B cell (primary cell): ENCODE results near the gene ZBTB4. TPM values are rescaled to one million over a fixed set of nuclear protein-coding genes. Genes with fewer than 3 reads are reported as not detected.

Experiments used
- ATAC-seq: fragments of 200-7000 bp; cut with Tn5 transposase; one replicate; pipeline ENCODE4 v1.10.0; 2021; ENCODE audit warnings: low read depth, mild to moderate bottlenecking, moderate number of reproducible peaks, moderate library complexity
- CTCF ChIA-PET: fragments of 350-600 bp; sonication (Branson Sonifier 250); formaldehyde crosslinking; loops from one replicate; lab custom pipeline; 2021; ENCODE audit warnings: antibody characterized with exemption, inconsistent platforms; lab: Charles Lee
- POLR2A ChIA-PET: fragments of 350-600 bp; sonication (Branson Sonifier 250); formaldehyde crosslinking; loops from one replicate; lab custom pipeline; 2021; ENCODE audit warnings: antibody characterized with exemption; lab: Charles Lee
- DNase-seq: peaks from one replicate; pipeline ENCODE4 v3.0.0; 2013
- H2AFZ ChIP-seq: 2 replicates; pipeline ENCODE4 v1.6.1; 2012; ENCODE audit warnings: mild to moderate bottlenecking, low read depth, low read length; ENCODE audit not compliant: insufficient read depth, poor library complexity, severe bottlenecking
- H3K27ac ChIP-seq, 2 donors: 1 replicate in 1 of 2; 2 replicates in 1 of 2; pipeline ENCODE4 v1.5.1; 2012 to 2013; ENCODE audit warnings: low read length in 2 of 2, mild to moderate bottlenecking in 2 of 2, moderate library complexity in 1 of 2
- H3K27me3 ChIP-seq, 4 experiments: fragments of 200-600 bp in 1 of 4; sonication (generic) in 1 of 4; replicated peaks in 1 of 4; 1 replicate in 2 of 4; 2 replicates in 2 of 4; pipeline versions ENCODE4 v1.6.1 to v1.7.0; 2013 to 2016; ENCODE audit warnings: low read length in 3 of 4, mild to moderate bottlenecking in 2 of 4, mixed read lengths in 1 of 4, moderate library complexity in 1 of 4; ENCODE audit not compliant: insufficient read depth in 4 of 4, control insufficient read depth in 3 of 4; ENCODE audit errors: control extremely low read depth in 1 of 4
- H3K36me3 ChIP-seq, 2 experiments: replicated peaks in 1 of 2; 1 replicate in 1 of 2; 2 replicates in 1 of 2; pipeline versions ENCODE4 v1.6.1 to v1.7.1; 2013; ENCODE audit warnings: low read length in 1 of 2; ENCODE audit not compliant: insufficient read depth in 2 of 2, control insufficient read depth in 1 of 2; ENCODE audit errors: control extremely low read depth in 1 of 2, extremely low read depth in 1 of 2
- H3K4me1 ChIP-seq, 2 donors: fragments of 200-600 bp in 1 of 2; sonication (generic) in 1 of 2; 1 replicate in 1 of 2; 2 replicates in 1 of 2; pipeline versions ENCODE4 v1.5.1 to v1.6.1; 2013 to 2017; ENCODE audit warnings: low read length in 2 of 2; ENCODE audit not compliant: control insufficient read depth in 2 of 2, insufficient read depth in 2 of 2
- H3K4me2 ChIP-seq: replicated peaks from 2 replicates; pipeline ENCODE3; 2012; ENCODE audit warnings: mild to moderate bottlenecking, low read depth, low read length; ENCODE audit not compliant: poor library complexity, severe bottlenecking
- H3K4me3 ChIP-seq, 5 experiments: fragments of 200-600 bp in 1 of 5; sonication (generic) in 1 of 5; 1 replicate in 3 of 5; 2 replicates in 2 of 5; pipeline versions ENCODE4 v1.5.1 to v1.7.0; 2011 to 2016; ENCODE audit warnings: low read length in 4 of 5, mild to moderate bottlenecking in 4 of 5, low read depth in 2 of 5, control low read depth in 1 of 5, moderate library complexity in 1 of 5; ENCODE audit not compliant: insufficient read depth in 1 of 5; ENCODE audit errors: control extremely low read depth in 1 of 5, extremely low read depth in 1 of 5
- H3K79me2 ChIP-seq: fragments of 200-600 bp; sonication (generic); one replicate; pipeline ENCODE4 v1.6.0; 2016; ENCODE audit warnings: low read length; ENCODE audit not compliant: control insufficient read depth, insufficient read depth
- H3K9ac ChIP-seq: fragments of 200-600 bp; sonication (generic); 2 replicates; pipeline ENCODE4 v1.6.1; 2017; ENCODE audit warnings: mild to moderate bottlenecking, low read length, moderate library complexity
- H3K9me3 ChIP-seq, 3 donors: one replicate each; pipeline versions ENCODE4 v1.6.1 to v1.7.1; 2013; ENCODE audit warnings: low read length in 2 of 3; ENCODE audit not compliant: control insufficient read depth in 2 of 3, insufficient read depth in 1 of 3; ENCODE audit errors: control extremely low read depth in 1 of 3
- H4K20me1 ChIP-seq: 2 replicates; pipeline ENCODE4 v1.6.0; 2012; ENCODE audit warnings: mild to moderate bottlenecking, low read length; ENCODE audit not compliant: insufficient read depth, control insufficient read depth, poor library complexity, severe bottlenecking
- H3K27ac Mint-ChIP-seq: one replicate; pipeline ENCODE4 v1.8.0; 2021; ENCODE audit warnings: mixed read lengths
- H3K27me3 Mint-ChIP-seq: one replicate; pipeline ENCODE4 v1.8.0; 2021; ENCODE audit warnings: mixed read lengths
- H3K4me1 Mint-ChIP-seq: one replicate; pipeline ENCODE4 v1.8.0; 2021; ENCODE audit warnings: mixed read lengths
- H3K4me3 Mint-ChIP-seq: one replicate; pipeline ENCODE4 v1.8.0; 2021; ENCODE audit warnings: mixed read lengths
- H3K9me3 Mint-ChIP-seq: one replicate; pipeline ENCODE4 v1.8.0; 2022; ENCODE audit warnings: mixed read lengths; ENCODE audit not compliant: insufficient read depth
- CTCF ChIP-seq: fragments of 200-600 bp; IDR thresholded peaks from one replicate; pipeline ENCODE4 v1.8.0; 2022; ENCODE audit warnings: antibody characterized with exemption, mild to moderate bottlenecking
- EZH2 ChIP-seq: IDR thresholded peaks from 2 replicates; pipeline ENCODE4 v1.6.1; 2012; ENCODE audit warnings: borderline replicate concordance, low read depth, mild to moderate bottlenecking, moderate library complexity, low read length; ENCODE audit not compliant: insufficient read depth, poor library complexity, severe bottlenecking
- WGBS: methylation state at CpG from one replicate; pipeline ENCODE4 v1.1.5; 2013; ENCODE audit warnings: missing lambda C conversion rate; ENCODE audit not compliant: insufficient coverage; 5-methylcytosine and 5-hydroxymethylcytosine counted together
- intact Hi-C: fragments of 100-400 bp; cut with micrococcal nuclease; formaldehyde crosslinking; loops from one replicate; pipeline ENCODE4 v1.10.0; 2022
- polyA plus RNA-seq: library from polyadenylated mRNA; depleted of rRNA; stranded (reverse); fragments of >200 nt; gene quantifications from 2 replicates; pipeline ENCODE4 v1.2.3, GENCODE V29; 2012
- total RNA-seq, 2 donors: library from RNA; stranded (reverse); fragments of 120-200 nt in 1 of 2; gene quantifications; 1 replicate in 1 of 2; 2 replicates in 1 of 2; pipeline versions ENCODE4 v1.2.3 to v1.2.4, GENCODE V29; 2013 to 2022

ZBTB4 gene
- total and polyA plus RNA-seq, 2 donors (not counting 1 experiment from before 2014, with no cell fraction given): 19.2 to 62.4 TPM

- H4K20me1 ChIP-seq: peaks cover 60% of the 10 kb centered on the region
- CTCF ChIA-PET: interaction anchor here (1.0 to 3.5 kb wide), 6 partner anchors 18 to 103 kb away, joined by 3 to 19 read pairs (median 6); partner anchors contain the start of gene SENP3
- H2AFZ ChIP-seq: no peak overlapping the region
- TF ChIP-seq EZH2 (no peak), CTCF (no peak)
- peak overlapping the region; percentile 95 for H3K4me2 ChIP-seq
- peaks cover 2 to 21% of the 10 kb centered on the region in 2 experiments for H3K36me3 ChIP-seq
- H3K4me1 ChIP-seq: peaks cover 23 to 42% of the 10 kb centered on the region in 2 donors
- H3K9ac ChIP-seq: peak overlapping the region; percentile 20
- H3K4me1 Mint-ChIP-seq: peaks cover 75% of the 10 kb centered on the region
- H3K4me3 Mint-ChIP-seq: peak overlapping the region; percentile 79
- DNase-seq (no peak), ATAC-seq (no peak)
- no peaks in the 10 kb centered on the region for H3K27me3 ChIP-seq
- intact Hi-C loops: no loop called here
- H3K27ac Mint-ChIP-seq: peak overlapping the region; percentile 39
- H3K27me3 Mint-ChIP-seq: no peaks in the 10 kb centered on the region
- H3K4me3 ChIP-seq: peak overlapping the region in 2 of 5 experiments; percentile 9 to 23
- no peaks in the 10 kb centered on the region for H3K9me3 ChIP-seq
- peaks cover 94% of the 10 kb centered on the region for H3K79me2 ChIP-seq
- H3K27ac ChIP-seq: no peak overlapping the region
- H3K9me3 Mint-ChIP-seq: no peaks in the 10 kb centered on the region
- POLR2A ChIA-PET: interaction anchor here (0.6 kb wide), 1 partner anchor 194 kb away, joined by 3 read pairs; no protein-coding TSS in a partner anchor
- 40% methylated on average over 1 of the region's 3 CpGs for WGBS
These were observed 6.8 kb upstream of the ZBTB4 start for GRCh38 chr17:7486181-7486580.

GRCh38 chr17:7484919-7485377 lies 5.5 kb upstream of the ZBTB4 start:
- H3K27ac Mint-ChIP-seq: peak overlapping the region; percentile 100
- peak overlapping the region; percentile 20 for H2AFZ ChIP-seq
- TF ChIP-seq CTCF (no peak), EZH2 (no peak)
- ChIA-PET CTCF (interaction anchor here (0.7 to 3.5 kb wide), 9 partner anchors 9 to 442 kb away, joined by 3 to 19 read pairs (median 6); partner anchors contain the start of genes CHRNB1 and SENP3), POLR2A (interaction anchor here (0.6 to 3.0 kb wide), 14 partner anchors 29 to 243 kb away, joined by 3 to 27 read pairs (median 6); partner anchors contain the start of genes GABARAP, NEURL4, PLSCR3 and SENP3)
- intact Hi-C loops: loop anchor here (1.0 kb wide), 6 partner anchors 30 to 178 kb away; partner anchors contain the start of genes EIF5A, SENP3 and TMEM102
- peaks cover 94% of the 10 kb centered on the region for H3K79me2 ChIP-seq
- WGBS: 0% methylated on average over 18 of the region's 19 CpGs
- peak overlapping the region; percentile 71 to 100 (median 97) for H3K4me3 ChIP-seq
- H3K4me1 Mint-ChIP-seq: peaks cover 74% of the 10 kb centered on the region
- no peak for ATAC-seq
- H3K9me3 Mint-ChIP-seq: no peaks in the 10 kb centered on the region
- H3K4me2 ChIP-seq: peak overlapping the region; percentile 95
- peak overlapping the region; percentile 98 for H3K9ac ChIP-seq
- H3K27me3 ChIP-seq: no peaks in the 10 kb centered on the region
- peak overlapping the region; percentile 99 for H3K4me3 Mint-ChIP-seq
- H3K27ac ChIP-seq: peak overlapping the region; percentile 31 to 100
- no peak for DNase-seq
- H3K9me3 ChIP-seq: no peaks in the 10 kb centered on the region
- H3K36me3 ChIP-seq: peaks cover 2 to 14% of the 10 kb centered on the region in 2 experiments
- H3K4me1 ChIP-seq: peaks cover 26 to 51% of the 10 kb centered on the region in 2 donors
- H3K27me3 Mint-ChIP-seq: no peaks in the 10 kb centered on the region
- peaks cover 48% of the 10 kb centered on the region for H4K20me1 ChIP-seq
